Nephron progenitor cell (in vitro differentiated cells): ENCODE results near the gene LSG1.
A peak's percentile ranks its signal among the peaks of the same experiment; 100 is the strongest.

Experiments used
- DNase-seq: peaks from one replicate; pipeline ENCODE4 v3.0.0; 2021
- H3K27ac Mint-ChIP-seq: 2 replicates; pipeline ENCODE4 v1.8.0; 2021; ENCODE audit warnings: mild to moderate bottlenecking, moderate library complexity, mixed read lengths
- H3K27me3 Mint-ChIP-seq: 2 replicates; pipeline ENCODE4 v1.8.0; 2021; ENCODE audit warnings: mild to moderate bottlenecking, low read depth, mixed read lengths; ENCODE audit not compliant: poor library complexity
- H3K36me3 Mint-ChIP-seq: 2 replicates; pipeline ENCODE4 v1.8.0; 2021; ENCODE audit warnings: low read depth, mixed read lengths
- H3K4me1 Mint-ChIP-seq: 2 replicates; pipeline ENCODE4 v1.8.0; 2021; ENCODE audit warnings: mixed read lengths
- H3K4me3 Mint-ChIP-seq: 2 replicates; pipeline ENCODE4 v1.8.0; 2021; ENCODE audit warnings: mild to moderate bottlenecking, moderate library complexity, mixed read lengths
- H3K9me3 Mint-ChIP-seq: 2 replicates; pipeline ENCODE4 v1.8.0; 2021; ENCODE audit warnings: mild to moderate bottlenecking, moderate library complexity, mixed read lengths
- CTCF ChIP-seq: fragments of 200-600 bp; sonication (generic); IDR thresholded peaks from 2 replicates; pipeline ENCODE4 v1.5.0; 2021; ENCODE audit warnings: antibody characterized with exemption

The LSG1 gene

GRCh38 chr3:194672876-194673275 lies 885 bp upstream of the LSG1 start:
- Mint-ChIP-seq H3K9me3 (no peaks in the 10 kb centered on the region), H3K4me1 (peaks cover 24% of the 10 kb centered on the region), H3K27me3 (peaks cover 47% of the 10 kb centered on the region), H3K4me3 (peak overlapping the region; percentile 100), H3K36me3 (peaks cover 16% of the 10 kb centered on the region), H3K27ac (no peak overlapping the region)
- no peak for DNase-seq
- no peak for TF ChIP-seq CTCF

- Mint-ChIP-seq H3K4me1 (peaks cover 24% of the 10 kb centered on the region), H3K4me3 (peak overlapping the region; percentile 100), H3K27ac (peak overlapping the region; percentile 100), H3K36me3 (peaks cover 23% of the 10 kb centered on the region), H3K9me3 (no peaks in the 10 kb centered on the region), H3K27me3 (peaks cover 36% of the 10 kb centered on the region)
- no peak for DNase-seq
- TF ChIP-seq CTCF: peak; percentile 62
These were observed 486 bp downstream of the LSG1 start for GRCh38 chr3:194671511-194671899.

- Mint-ChIP-seq H3K4me3 (no peak overlapping the region), H3K4me1 (peaks cover 18% of the 10 kb centered on the region), H3K36me3 (peaks cover 52% of the 10 kb centered on the region), H3K27me3 (peaks cover under 1% of the 10 kb centered on the region), H3K27ac (no peak overlapping the region), H3K9me3 (no peaks in the 10 kb centered on the region)
- DNase-seq: no peak
- TF ChIP-seq CTCF: no peak
These were observed 4.6 kb downstream of the LSG1 start for GRCh38 chr3:194667363-194667762.

DNA sequence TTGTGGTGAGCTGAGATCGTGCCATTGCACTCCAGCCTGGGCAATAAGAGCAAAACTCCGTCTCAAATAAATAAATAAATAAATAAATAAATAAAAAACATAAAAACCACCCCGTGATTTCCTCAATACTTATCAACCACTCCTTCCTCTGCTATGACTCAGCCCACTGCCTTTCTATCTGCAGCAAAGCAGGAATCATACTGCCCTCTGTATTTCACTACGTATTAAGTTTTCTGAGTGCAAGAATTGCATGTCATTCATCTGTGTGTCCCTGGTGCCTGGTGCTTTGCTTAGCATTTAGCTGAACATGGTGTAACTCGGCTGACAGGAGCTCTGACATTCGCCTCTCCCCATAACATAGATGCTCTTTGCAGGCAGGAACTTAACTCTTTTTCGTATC lies 7.1 kb downstream of the LSG1 start:
- Mint-ChIP-seq H3K9me3 (no peaks in the 10 kb centered on the region), H3K27me3 (no peaks in the 10 kb centered on the region), H3K4me1 (no peaks in the 10 kb centered on the region), H3K27ac (no peak overlapping the region), H3K4me3 (no peak overlapping the region), H3K36me3 (peaks cover 50% of the 10 kb centered on the region)
- no peak for DNase-seq
- TF ChIP-seq CTCF: no peak

- Mint-ChIP-seq H3K4me3 (no peak overlapping the region), H3K27me3 (no peaks in the 10 kb centered on the region), H3K27ac (no peak overlapping the region), H3K4me1 (no peaks in the 10 kb centered on the region), H3K36me3 (peaks cover 50% of the 10 kb centered on the region), H3K9me3 (no peaks in the 10 kb centered on the region)
- TF ChIP-seq CTCF: no peak
- no peak for DNase-seq
These were observed 10.0 kb downstream of the LSG1 start for GRCh38 chr3:194661946-194662345.

- Mint-ChIP-seq H3K36me3 (peaks cover 50% of the 10 kb centered on the region), H3K9me3 (no peaks in the 10 kb centered on the region), H3K4me3 (no peak overlapping the region), H3K4me1 (no peaks in the 10 kb centered on the region), H3K27me3 (no peaks in the 10 kb centered on the region), H3K27ac (peak overlapping the region; percentile 53)
- TF ChIP-seq CTCF: no peak
- DNase-seq: no peak
These were observed 10.6 kb downstream of the LSG1 start for GRCh38 chr3:194661374-194661773.
